ENCODE measurements around the gene KIF12. TPM values are rescaled to one million over a fixed set of nuclear protein-coding genes. Genes with fewer than 3 reads are reported as not detected.

Gene KIF12
- total and polyA plus RNA-seq, 2 of the 8 experiments (the other 6 are each of a cell fraction or from before 2014, with no cell fraction given) = 2.9 to 3.9 TPM

DNA sequence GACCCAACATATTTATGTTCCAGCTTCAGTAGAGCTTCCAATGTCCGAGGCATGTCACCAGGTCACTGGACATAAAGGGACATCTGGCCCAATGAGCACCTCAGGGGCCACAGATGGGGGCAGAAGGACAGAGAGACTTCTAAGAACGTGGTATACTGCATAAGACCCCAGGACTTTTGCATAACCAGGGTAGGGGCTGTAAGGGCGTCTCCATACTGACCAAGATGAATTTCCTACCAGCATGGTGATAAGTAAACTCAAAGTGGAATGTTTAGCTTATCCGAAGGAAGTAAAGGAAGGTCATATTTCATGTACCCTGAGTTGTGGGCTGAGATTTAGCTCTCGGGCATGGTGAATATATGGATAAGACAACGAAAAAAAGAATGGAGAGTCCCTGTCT, 38.7 kb upstream of the KIF12 start:
- Histone ChIP-seq H2BK20ac (ENCODE audit: low read length) (no peak overlapping the region), H2AK5ac (ENCODE audit: low read depth, low read length) (no peak overlapping the region), H3K56ac (replicated peaks; ENCODE audit: insufficient read length, low read depth, low read length) (no peak overlapping the region), H4K20me1 (replicated peaks in 1 of 2; ENCODE audit: control insufficient read depth in 1 of 2, insufficient read depth in 2 of 2, low read length in 2 of 2) (no peaks in the 10 kb centered on the region), H3K4me1 (replicated peaks in 1 of 4; ENCODE audit: control insufficient read depth in 3 of 4, insufficient read depth in 4 of 4, low read length in 3 of 4) (no peaks in the 10 kb centered on the region; a peak in 1 of 7 replicates), H2BK15ac (ENCODE audit: low read length) (no peak overlapping the region), H3K18ac (ENCODE audit: extremely low read depth, low read length) (no peak overlapping the region), H3K14ac (ENCODE audit: insufficient read length) (no peak overlapping the region), H3K79me1 (ENCODE audit: low read depth, low read length) (no peaks in the 10 kb centered on the region), H3K4ac (replicated peaks; ENCODE audit: insufficient read length, low read depth, low read length) (no peak overlapping the region), H3K23me2 (ENCODE audit: low read depth, low read length) (peaks cover 2% of the 10 kb centered on the region; the same call in 1 of the 2 replicates), H3K23ac (ENCODE audit: insufficient read length) (no peak overlapping the region), H4K91ac (replicated peaks; ENCODE audit: insufficient read length, low read length) (no peak overlapping the region), H2AFZ (ENCODE audit: low read length) (no peak overlapping the region), H3K9ac (replicated peaks in 1 of 4; ENCODE audit: extremely low read depth in 1 of 4, low read depth in 3 of 4, low read length in 3 of 4) (no peak overlapping the region), H2BK5ac (ENCODE audit: low read depth, low read length) (no peak overlapping the region), H2BK120ac (replicated peaks; ENCODE audit: low read depth, low read length) (no peak overlapping the region), H3K36me3 (ENCODE audit: control insufficient read depth in 2 of 4, insufficient read depth in 4 of 4, low read length in 3 of 4) (no peaks in the 10 kb centered on the region), H3K9me3 (ENCODE audit: insufficient read depth in 2 of 2, low read depth in 1 of 2, low read length in 1 of 2) (no peaks in the 10 kb centered on the region), H4K5ac (ENCODE audit: insufficient read length, low read depth, low read length) (no peak overlapping the region), H2BK12ac (ENCODE audit: low read depth, low read length) (no peak overlapping the region), H3K27ac (ENCODE audit: low read depth, low read length) (no peak overlapping the region), H3K79me2 (ENCODE audit: control insufficient read depth in 1 of 2, insufficient read depth in 2 of 2, low read length in 2 of 2) (no peaks in the 10 kb centered on the region), H4K8ac (ENCODE audit: extremely low read depth, insufficient read depth, low read length) (no peak overlapping the region), H3K4me3 (ENCODE audit: extremely low read depth in 1 of 4, insufficient read depth in 2 of 4, low read depth in 3 of 4, low read length in 4 of 4) (no peak overlapping the region), H3K27me3 (replicated peaks in 1 of 4; ENCODE audit: control insufficient read depth in 3 of 4, extremely low read depth in 1 of 4, insufficient read depth in 3 of 4, low read length in 3 of 4) (no peaks in the 10 kb centered on the region; a peak in 3 of 7 replicates), H3K4me2 (ENCODE audit: insufficient read depth in 1 of 2, low read depth in 2 of 2, low read length in 2 of 2) (no peak overlapping the region)
- FAIRE-seq (no peak), DNase-seq (ENCODE audit: low read depth in 1 of 2, low spot score in 2 of 2) (no peak)
- POLR2A ChIA-PET (ENCODE audit: partially characterized antibody) = no interaction called here
- 85% methylated on average over 6 of the region's 6 CpGs; no CpG with 5 or more reads in 1 of the 2 experiments for WGBS, 2 experiments (ENCODE audit: extremely low coverage in 1 of 2, insufficient coverage in 1 of 2, insufficient read length in 1 of 2, insufficient replicate concordance in 2 of 2, low coverage in 1 of 2, low lambda C conversion rate in 2 of 2, missing lambda C conversion rate in 1 of 2)
- CTCF ChIA-PET (ENCODE audit: partially characterized antibody) = interaction anchor here (0.6 to 5.0 kb wide), 13 partner anchors 10 to 160 kb away, joined by 3 to 40 read pairs (median 4); no protein-coding TSS in a partner anchor
- TF ChIP-seq KDM4A (IDR thresholded peaks at IDR 0.05; ENCODE audit: low read depth, low read length, severe bottlenecking) = no peak
- no peak for TF ChIP-seq TAF1 (IDR thresholded peaks at IDR 0.05; ENCODE audit: low read depth, low read length)
- no peak for TF ChIP-seq KDM5A (IDR thresholded peaks at IDR 0.05; ENCODE audit: low read length)
- no peak for TF ChIP-seq SP4 (IDR thresholded peaks at IDR 0.05; ENCODE audit: low read length)
- no peak for TF ChIP-seq GABPA (IDR thresholded peaks at IDR 0.05; ENCODE audit: borderline replicate concordance, insufficient read depth, low read length)
- no peak for TF ChIP-seq SRF (IDR thresholded peaks at IDR 0.05; ENCODE audit: low read depth, low read length)
- no peak for TF ChIP-seq E2F6 (IDR thresholded peaks at IDR 0.05)
- TF ChIP-seq EZH2 (IDR thresholded peaks at IDR 0.05; ENCODE audit: low read depth, low read length, severe bottlenecking) = no peak
- TF ChIP-seq CTBP2 (IDR thresholded peaks at IDR 0.05; ENCODE audit: borderline replicate concordance, insufficient read depth, insufficient read length, low read length) = no peak
- no peak for TF ChIP-seq NRF1 (IDR thresholded peaks at IDR 0.05; ENCODE audit: low read depth, low read length)
- TF ChIP-seq TCF12 (IDR thresholded peaks at IDR 0.05; ENCODE audit: low read depth, low read length) = no peak

All from H1 (cell line).